HG03378 (cell line): ENCODE results near the gene CCL2.

Experiments
- ATAC-seq: cut with Tn5 transposase; IDR thresholded peaks from one replicate; pipeline ENCODE4 v1.9.1; 2021; ENCODE audit warnings: mild to moderate bottlenecking, moderate library complexity; ENCODE audit not compliant: unreplicated experiment

Gene CCL2

DNA sequence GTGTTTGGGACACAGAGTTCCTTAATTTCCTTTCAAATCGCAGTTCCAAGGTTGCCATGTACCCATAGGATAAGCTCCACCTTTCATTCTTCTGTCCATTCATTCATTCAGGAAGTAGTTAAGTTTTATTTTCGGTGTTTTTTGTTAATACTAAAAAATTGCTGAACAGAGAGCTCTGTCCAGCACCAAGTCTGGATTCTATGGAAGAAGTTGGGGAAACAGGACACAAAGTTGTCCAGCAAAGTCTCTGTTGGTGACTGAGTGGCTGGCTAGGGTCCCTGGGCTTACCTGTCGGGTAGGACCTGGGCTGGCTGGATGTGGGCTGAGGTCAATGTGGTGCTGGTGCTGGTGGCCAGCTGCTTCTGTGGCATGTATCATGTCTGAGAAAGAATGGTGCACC, 17.6 kb upstream of the CCL2 start:
- ATAC-seq = no peak

DNA sequence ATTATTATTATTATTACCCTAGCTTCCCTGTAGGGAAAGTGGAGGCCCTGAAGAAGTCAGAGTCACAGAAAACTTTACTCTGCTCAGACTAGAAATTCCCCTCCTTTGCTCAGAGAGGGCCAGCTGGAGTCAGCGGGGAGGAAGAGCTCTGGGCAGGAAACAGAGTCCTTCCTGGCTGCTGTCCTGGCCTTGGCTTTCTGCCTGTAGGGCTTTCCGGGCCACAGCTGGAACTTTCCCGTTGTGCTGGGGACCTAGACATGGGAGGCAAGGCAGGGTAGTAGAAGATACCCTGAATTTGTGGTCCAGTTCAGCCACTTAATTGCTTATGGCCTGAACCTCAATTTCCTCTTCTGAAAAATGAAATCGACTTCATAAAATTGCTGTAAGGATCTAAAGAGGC, 14.0 kb upstream of the CCL2 start:
- no peak for ATAC-seq

DNA sequence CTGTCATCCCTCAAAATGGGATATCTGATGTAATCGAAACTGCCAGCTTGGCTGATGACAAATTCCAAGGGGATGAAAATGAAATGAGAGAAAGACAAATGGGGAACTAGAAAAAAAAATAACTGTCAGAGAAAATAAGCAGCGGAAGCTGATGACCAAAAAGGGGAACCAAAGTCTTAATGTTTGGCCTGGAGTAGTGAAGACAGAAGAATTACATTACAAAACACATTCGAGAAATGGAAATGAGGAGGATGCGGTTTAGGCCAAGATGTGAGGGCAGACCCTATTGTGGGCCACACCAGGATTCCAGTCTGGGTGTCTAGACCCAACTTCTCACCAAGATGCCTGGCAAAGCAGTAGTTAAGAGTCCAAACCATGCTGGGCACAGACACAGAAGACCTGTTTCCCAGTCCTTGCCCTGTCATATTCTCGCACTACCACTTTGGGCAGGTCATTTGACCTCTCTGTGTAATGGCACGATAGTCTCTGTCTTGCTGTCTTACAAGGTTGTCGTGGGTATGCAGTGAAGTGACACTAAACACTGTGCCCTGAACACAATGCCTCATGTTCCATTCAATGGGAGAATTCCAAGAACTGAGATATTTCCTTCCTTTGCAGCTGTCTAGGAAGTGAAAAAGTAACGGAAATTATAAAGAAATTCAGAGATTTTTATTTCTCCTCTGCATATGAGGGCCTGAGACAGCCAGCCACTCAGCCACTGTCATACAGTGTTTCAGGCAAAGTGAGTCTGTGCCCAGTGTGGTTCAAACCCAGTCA, 12.3 kb upstream of the CCL2 start:
- ATAC-seq = no peak

DNA sequence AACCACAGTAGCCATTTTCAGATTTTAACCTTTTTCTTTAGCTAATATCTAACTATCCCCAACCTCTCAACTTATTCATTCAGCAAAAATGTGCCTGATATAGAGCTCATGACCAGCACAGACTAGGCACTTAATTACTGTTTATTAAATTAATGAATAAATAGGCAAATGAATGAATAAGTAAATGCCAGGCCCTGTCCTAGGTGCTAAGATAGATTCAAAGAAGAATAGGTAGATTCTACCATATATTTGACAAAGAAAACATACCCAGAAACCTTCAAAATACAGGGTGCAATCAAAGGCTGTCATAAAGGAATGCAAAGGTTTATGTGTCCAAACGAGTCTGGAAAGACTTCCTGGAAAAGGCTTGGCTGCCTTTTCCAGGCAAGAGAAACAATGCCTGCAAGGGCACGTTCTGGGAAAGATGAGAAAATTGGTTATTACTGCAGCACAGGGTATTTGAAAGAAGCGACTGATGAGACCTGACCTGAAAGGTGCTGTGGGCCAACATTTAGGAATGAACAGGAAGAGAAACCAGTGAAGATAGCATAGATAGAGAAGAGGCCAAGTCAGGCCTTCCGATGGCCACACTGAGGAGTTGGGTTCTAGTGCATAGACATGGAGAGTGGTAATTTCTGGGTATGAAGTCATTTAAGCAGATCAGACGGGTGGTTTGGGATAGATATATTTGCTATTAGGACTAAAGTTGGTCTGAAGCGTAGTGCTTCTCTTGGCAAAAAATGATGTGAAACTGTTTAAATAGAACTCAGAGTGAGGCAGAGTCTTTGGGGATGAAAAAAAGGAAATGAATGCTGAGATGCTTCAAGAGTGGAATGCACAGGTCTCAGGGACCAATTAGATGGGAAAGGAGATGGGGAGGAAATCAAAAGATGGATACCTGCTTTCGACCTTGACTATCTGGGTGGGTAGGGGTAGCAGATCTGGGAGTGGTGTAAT, 11.4 kb upstream of the CCL2 start:
- ATAC-seq = no peak

DNA sequence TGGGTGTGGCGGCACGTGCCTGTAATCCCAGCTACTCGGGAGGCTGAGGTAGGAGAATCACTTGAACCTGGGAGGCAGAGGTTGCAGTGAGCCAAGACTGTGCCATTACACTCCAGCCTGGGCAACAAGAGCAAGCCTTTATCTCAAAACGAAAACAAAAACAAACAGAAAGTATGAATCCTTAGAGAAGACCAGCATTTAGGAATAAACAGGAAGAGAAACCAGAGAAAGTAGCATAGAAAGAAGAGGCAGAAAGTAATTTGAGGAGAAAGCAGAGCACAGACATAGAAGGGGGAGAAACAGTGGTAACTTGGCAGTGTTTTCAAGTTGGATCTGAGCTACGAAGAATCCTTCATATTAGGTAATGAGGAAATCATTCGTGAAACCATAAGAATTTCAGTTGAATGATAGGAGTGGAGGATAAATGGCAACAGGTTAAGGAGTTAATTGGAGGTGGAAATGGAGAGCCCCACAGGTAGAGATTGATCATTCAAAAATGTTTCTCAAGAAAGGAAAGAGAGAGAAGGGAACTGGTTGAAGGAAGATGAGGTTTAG, 9.7 kb upstream of the CCL2 start:
- no peak for ATAC-seq

DNA sequence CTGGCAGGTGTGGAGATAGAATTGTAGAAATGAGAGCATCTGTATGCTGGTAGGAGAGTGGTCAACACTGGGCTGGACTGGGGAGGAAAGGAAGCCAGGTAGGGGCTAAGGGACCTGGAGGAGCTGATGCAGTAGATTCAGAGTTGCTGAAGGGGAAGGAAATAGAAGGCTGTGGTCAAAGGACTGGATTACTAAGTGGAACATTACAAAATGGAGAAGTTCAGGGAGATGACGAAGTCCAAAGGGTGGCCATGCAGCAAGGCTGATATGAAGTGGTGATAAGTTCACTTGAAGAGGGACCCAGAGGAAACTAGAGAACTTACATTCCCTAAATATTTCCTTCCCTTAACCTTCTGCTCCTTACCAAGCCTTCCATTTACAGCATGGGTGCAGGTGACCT, 8.6 kb upstream of the CCL2 start:
- no peak for ATAC-seq

DNA sequence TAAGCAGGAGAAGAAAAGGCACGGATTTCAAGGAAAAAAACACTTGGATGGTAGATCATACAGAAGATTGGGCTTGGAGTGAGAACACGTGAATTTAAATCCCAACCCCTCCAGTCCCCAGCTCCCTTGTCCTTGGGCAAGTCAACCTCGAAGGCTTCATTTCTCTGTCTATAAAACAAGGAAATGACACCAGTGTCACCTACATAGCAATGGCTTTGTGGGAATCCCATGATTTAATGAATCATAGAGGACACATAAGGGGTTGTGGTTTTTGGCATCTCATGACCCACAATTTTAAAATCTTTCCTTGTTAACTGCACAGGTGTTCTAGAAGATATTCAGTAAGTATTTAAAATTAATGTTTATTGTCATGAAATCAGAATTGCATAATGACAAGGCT, 8.2 kb upstream of the CCL2 start:
- ATAC-seq = no peak

DNA sequence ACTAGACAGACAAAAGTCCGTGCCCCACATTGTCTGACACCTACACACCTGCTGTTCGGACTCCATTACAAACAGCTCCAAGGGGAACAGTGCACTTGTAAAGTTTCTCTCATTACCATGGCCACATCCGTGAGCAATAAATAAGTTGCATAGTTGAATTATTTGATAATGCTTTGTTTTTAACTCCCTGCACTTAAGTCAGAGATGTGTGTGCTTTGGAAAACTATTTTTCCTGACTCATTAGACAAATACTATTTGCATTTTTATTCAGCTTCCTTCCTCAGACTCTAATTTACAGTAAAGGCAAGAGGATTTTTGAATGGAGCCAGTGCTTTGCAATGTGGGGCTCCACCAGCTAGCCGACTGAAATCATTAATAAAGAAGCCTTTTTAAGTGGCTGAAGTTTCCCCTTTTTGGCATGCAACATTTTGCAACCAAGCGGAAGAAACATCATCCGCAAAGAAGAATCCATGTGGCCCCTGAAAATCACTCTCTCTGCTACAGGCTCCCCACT, 6.5 kb upstream of the CCL2 start:
- no peak for ATAC-seq

DNA sequence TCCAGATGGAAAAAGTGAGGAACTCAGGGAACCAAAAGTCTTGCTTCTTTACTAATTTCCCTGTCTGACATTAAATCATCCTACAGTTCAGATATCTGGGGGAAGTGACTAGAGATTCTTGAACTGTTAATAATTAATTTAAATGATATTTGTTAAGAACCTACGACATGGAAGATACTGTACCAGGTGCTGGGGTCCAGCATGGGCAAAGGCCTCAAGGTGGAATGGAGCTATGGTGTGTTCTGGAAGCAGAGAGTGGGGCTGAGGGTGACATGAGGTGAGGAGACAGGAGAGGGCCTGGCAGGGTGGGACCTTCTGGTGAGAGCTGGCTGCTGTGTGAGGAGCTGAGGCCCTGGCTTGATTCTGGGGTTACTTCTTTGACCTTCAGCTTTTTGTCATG, 6.0 kb upstream of the CCL2 start:
- no peak for ATAC-seq

DNA sequence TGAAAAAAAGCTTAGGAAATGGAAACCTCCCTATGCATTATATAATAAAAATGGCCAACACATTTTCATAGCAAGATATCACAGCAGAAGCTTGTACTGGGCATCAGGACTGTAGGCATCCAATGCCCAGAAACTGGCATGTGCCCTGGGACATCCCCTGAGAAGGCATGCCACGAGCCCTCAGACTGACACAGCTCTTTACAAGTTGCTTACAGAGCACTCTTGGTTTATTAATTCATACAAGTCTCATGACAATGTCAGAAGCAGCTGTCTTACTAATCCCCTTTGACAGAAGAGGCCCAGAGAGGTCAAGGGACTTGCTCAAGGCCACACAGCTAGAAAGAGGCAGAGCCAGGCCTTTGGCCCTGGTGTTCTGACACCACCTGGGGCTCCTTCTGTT, 5.6 kb upstream of the CCL2 start:
- no peak for ATAC-seq

DNA sequence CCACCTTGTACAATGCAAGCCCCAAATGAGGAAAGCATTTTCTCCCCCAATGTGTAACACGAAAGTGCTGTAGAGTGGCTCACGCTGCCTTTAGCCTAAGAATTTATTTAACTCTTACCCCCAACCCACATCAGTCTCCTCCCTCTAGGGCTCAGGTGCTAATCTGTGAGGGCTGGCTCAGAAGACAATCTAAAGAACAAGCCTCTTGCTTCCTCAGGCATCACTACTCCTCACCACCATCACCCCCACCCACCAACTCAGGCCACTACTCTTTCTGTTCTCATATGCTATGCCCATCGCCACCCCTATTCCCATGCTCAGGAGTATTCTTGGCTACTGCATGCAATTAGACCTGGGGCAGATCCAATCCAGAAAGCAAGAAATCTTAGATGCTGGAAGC, 3.9 kb upstream of the CCL2 start:
- ATAC-seq = no peak

DNA sequence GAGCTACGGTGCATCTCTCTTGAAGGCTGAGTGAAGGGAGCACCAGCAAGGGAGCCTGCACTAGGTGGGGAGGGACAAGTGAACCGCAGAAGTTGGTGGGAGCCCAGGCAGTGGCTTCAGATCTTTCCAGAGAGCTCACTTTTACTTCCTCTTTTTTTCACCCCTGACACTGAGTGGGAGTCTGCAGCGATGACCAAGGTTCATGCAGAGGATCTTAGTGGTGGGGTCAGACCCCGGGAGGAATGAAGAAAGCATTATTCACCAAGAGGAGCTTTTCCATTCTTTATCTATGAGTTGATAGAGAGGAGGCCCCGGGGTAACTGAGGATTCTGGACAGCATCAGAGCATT, 3.0 kb upstream of the CCL2 start:
- no peak for ATAC-seq

DNA sequence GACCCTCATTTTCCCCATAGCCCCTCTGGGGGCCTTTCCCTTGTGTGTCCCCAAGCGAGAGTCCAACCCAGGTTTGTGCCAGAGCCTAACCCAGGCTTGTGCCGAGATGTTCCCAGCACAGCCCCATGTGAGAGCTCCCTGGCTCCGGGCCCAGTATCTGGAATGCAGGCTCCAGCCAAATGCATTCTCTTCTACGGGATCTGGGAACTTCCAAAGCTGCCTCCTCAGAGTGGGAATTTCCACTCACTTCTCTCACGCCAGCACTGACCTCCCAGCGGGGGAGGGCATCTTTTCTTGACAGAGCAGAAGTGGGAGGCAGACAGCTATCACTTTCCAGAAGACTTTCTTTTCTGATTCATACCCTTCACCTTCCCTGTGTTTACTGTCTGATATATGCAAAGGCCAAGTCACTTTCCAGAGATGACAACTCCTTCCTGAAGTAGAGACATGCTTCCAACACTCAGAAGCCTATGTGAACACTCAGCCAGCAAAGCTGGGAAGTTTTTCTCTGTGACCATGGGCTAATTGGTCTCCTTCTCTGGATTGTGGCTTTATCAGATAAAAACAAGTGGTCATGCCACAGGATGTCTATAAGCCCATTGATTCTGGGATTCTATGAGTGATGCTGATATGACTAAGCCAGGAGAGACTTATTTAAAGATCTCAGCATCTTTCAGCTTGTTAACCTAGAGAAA, 2.5 kb upstream of the CCL2 start:
- no peak for ATAC-seq

DNA sequence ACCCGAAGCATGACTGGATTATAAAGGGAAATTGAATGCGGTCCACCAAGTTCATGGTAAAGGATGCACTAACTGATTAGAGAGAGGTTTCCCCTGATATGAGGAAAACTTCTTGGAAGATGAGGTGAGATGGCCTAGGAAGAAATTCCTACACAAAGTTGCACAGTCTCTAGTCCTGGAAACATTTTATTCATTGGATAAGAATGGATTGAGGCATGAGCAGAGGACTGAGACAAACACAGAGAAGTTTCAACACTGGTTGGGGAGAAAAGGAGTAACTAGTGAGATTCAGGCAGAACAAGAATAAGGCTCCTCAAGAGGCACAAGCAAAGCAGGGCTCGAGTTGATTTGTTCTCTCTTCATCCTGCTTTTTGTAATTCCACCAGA, 2.0 kb upstream of the CCL2 start:
- ATAC-seq = no peak

DNA sequence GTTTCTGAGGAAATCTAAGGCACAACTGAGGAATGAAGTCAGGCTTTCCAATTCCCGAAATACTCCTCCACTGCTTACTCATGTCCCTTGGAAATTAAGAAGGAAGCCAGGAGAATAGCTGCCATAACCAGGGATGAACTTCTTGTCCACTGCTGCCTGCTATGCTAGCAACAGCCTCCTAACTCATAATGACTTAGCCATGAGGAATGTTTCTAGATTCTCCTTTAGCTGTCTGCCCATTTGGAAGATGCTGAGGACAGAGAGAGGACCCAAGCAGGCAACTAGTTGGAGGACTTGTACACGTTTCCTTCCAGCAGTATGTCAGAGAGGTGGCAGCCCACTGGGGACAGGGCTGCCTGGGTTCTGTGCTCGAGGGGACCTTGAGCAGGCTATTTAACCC, 939 bp upstream of the CCL2 start:
- no peak for ATAC-seq

DNA sequence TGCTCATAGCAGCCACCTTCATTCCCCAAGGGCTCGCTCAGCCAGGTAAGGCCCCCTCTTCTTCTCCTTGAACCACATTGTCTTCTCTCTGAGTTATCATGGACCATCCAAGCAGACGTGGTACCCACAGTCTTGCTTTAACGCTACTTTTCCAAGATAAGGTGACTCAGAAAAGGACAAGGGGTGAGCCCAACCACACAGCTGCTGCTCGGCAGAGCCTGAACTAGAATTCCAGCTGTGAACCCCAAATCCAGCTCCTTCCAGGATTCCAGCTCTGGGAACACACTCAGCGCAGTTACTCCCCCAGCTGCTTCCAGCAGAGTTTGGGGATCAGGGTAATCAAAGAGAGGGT, 272 bp downstream of the CCL2 start:
- ATAC-seq = no peak

DNA sequence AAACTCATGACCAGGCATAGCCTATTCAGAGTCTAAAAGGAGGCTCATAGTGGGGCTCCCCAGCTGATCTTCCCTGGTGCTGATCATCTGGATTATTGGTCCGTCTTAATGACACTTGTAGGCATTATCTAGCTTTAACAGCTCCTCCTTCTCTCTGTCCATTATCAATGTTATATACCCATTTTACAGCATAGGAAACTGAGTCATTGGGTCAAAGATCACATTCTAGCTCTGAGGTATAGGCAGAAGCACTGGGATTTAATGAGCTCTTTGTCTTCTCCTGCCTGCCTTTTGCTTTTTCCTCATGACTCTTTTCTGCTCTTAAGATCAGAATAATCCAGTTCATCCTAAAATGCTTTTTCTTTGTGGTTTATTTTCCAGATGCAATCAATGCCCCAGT, 756 bp downstream of the CCL2 start:
- ATAC-seq = no peak

DNA sequence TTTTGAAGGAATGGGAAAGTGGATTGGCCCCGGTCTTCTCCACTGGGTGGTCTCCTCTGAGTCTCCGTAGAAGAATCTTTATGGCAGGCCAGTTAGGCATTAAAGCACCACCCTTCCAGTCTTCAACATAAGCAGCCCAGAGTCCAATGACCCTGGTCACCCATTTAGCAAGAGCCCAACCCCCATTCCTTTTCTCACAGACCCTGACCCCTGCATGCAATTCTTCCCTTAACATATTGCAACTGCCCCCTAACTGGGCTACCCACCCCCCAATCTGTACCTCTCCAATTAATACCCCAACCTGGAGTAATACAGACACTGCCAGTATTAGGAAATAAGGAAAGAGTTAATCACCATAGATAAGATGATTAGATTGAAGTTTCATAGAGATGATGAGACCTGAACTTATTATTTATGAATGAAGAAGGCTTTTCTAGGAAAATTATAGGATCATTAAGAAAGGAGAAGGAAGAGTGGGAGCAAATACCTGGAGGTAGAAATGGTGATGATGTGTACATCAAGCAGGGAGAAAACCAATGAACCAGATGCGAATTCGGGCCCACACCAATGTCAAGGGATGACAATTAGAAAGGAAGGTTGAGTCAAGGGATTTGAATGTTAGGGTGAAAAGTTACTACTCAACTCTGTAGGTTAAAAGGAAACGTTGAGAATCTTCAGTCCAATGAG, 2.4 kb downstream of the CCL2 start:
- no peak for ATAC-seq

DNA sequence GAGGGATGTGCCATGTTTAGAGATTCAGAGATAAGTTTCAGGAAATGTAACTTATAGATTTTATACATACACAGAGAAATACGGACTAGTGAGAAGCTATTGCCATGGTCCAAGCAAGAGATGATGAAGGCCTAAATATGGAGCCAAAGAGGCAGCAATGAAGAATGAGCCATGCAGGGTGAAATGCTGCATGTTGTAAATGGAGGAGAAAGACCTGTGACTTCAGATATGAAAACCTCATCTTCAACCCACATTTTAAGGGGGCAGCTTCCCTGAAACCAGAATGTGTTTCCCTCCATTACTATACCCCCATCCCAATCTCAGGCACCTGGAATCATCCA, 2.9 kb downstream of the CCL2 start:
- ATAC-seq = no peak

DNA sequence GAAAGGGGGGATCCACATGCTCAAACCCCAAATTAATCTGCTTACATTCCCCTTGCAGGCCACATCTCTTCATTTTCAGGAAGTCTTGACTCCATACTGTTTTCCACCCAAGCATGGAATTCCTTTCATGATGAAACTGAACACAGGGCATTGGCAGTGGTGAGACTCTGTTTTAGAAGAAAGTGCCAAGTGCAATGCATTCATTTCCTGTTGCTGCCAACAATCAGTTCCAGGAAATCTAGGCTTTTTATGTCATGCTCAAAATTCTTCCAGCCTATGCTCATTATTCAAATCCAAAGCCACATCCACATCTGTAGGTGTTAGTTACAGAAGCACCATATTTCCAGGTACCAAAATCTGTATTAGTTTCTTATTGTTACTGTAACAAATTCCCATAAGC, 4.1 kb downstream of the CCL2 start:
- no peak for ATAC-seq

DNA sequence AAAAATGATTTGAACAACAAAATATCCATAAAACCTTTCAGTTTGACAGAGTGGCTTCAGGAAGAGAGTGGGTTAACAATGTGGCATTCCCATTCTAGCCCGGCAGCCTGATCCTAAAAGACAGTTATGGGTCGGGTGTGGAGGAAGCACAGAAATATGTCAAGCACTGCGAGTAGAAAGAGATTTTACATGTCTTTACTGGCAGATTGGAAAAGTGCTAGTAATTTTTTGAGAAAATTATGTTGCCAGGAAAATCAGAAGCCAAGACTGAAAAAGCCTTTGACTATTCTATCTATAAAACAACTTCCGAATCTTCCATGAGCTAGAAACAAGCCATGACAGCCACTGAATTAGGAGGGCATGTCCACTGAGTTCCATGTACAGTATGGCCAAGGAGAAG, 5.8 kb downstream of the CCL2 start:
- ATAC-seq = no peak
